ENCODE data around the gene DOCK3. TPM values are rescaled to one million over a fixed set of nuclear protein-coding genes. Genes with fewer than 3 reads are reported as not detected.

The DOCK3 gene
- total and polyA plus RNA-seq, 10 of the 15 experiments (the other 5 are each of a cell fraction or from before 2014, with no cell fraction given): 0.02 to 0.52 (median 0.04) TPM; not detected in 5

GRCh38 chr3:51173518-51174271 lies 499.0 kb downstream of the DOCK3 start:
- FAIRE-seq (no peak), ATAC-seq (no peak), DNase-seq (ENCODE audit: low read depth, low spot score) (no peak)
- 0% methylated on average over 3 of the region's 3 CpGs for WGBS (ENCODE audit: insufficient coverage, insufficient replicate concordance, low lambda C conversion rate, missing lambda C conversion rate)
- TF ChIP-seq RUNX3 (IDR thresholded peaks at IDR 0.05; ENCODE audit: low read length) (no peak), CTCF (IDR thresholded peaks at IDR 0.05 in 2 of 3, conservative IDR thresholded peaks at IDR 0.05 in 1 of 3; ENCODE audit: control insufficient read depth in 2 of 3, extremely low read depth in 1 of 3, insufficient read depth in 1 of 3, low read depth in 3 of 3, low read length in 3 of 3) (no peak), YBX1 (IDR thresholded peaks at IDR 0.05) (no peak), CBFB (IDR thresholded peaks at IDR 0.05; ENCODE audit: low read depth) (no peak), MEF2B (IDR thresholded peaks at IDR 0.05; ENCODE audit: partially characterized antibody, poor library complexity, severe bottlenecking) (no peak), SRF (IDR thresholded peaks at IDR 0.05; ENCODE audit: low read depth in 2 of 2, low read length in 2 of 2) (no peak)
- RAD21 ChIA-PET (ENCODE audit: unreplicated experiment): no interaction called here
- Histone ChIP-seq H4K20me1 (ENCODE audit: control insufficient read depth, insufficient read depth) (no peaks in the 10 kb centered on the region), H3K27me3 (replicated peaks in 1 of 2; ENCODE audit: control insufficient read depth in 2 of 2, insufficient read depth in 2 of 2, low read length in 1 of 2) (no peaks in the 10 kb centered on the region), H3K79me2 (ENCODE audit: control insufficient read depth, insufficient read depth, low read length) (no peaks in the 10 kb centered on the region), H3K9ac (ENCODE audit: control insufficient read depth, insufficient read depth, low read length) (no peak overlapping the region), H3K36me3 (ENCODE audit: control insufficient read depth in 2 of 2, insufficient read depth in 2 of 2, low read length in 1 of 2) (no peaks in the 10 kb centered on the region), H3K27ac (ENCODE audit: control insufficient read depth, insufficient read depth) (no peak overlapping the region), H2AFZ (ENCODE audit: control insufficient read depth, low read depth, low read length) (no peak overlapping the region), H3K4me2 (ENCODE audit: control insufficient read depth, insufficient read depth) (no peak overlapping the region), H3K4me1 (ENCODE audit: control insufficient read depth, insufficient read depth, low read length) (no peaks in the 10 kb centered on the region), H3K9me3 (replicated peaks; ENCODE audit: control insufficient read depth, insufficient read depth, low read length) (peaks cover 2% of the 10 kb centered on the region; the same call in 2 of the 3 replicates), H3K4me3 (no peak overlapping the region)
- in situ Hi-C loops (cut with MboI): no loop called here
- no TSS peak for BruUV-seq (replicated peaks)
- POLR2A ChIA-PET: no interaction called here
- intact Hi-C loops (cut with micrococcal nuclease; ENCODE audit: unreplicated experiment): no loop called here
- SMC1A ChIA-PET (ENCODE audit: uncharacterized antibody, unreplicated experiment): interaction anchor here (0.6 to 1.0 kb wide), 2 partner anchors 9 to 42 kb away, joined by 3 read pairs; no protein-coding TSS in a partner anchor
- CTCF ChIA-PET: no interaction called here
